Nucleus accumbens (tissue), 56 donors: ENCODE results near the gene PDGFC.
A peak's percentile ranks its signal among the peaks of the same experiment; 100 is the strongest.

Experiments
- DNase-seq, 56 donors: peaks; one replicate each; lab custom pipeline; 2025; lab: John Stamatoyannopoulos, UW

PDGFC gene

DNA sequence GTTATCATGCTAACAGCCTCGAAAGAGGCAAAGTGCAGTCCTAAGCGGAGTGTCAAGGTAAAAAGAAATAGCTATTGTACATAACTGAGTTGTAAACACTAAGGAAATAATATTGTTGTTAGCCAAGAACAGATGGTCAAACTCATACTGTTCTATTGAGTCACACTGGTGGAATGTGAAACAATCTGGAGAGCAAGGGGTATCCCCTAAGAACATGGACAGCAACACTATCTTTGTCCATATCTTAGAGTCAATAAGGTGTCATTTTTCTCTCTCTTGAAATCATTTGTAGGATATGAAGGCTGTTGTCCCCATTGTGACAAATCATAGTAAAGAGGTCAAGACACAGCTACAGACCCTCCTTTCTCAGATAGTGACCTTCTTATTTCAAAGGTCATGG, 4.5 kb upstream of the PDGFC start:
- DNase-seq, result no peak

DNA sequence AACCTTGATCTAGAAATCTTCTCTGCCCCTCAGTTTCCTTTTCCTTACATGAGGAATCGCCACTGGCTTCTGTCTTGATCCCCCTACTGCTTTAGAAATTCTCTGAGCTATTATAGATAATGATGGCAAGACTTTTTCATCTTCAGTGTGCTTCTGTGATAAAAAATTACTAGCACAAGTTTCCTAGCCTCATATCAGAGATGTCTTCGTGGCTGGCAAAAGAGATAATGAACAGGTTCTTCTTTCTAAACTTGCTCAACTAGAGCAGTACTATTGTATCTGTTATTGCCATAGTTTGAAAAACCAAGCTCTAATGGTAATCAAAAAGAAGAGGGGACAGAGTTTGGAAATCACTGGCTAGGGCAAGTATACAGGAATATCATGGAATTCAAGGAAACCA, 4.1 kb upstream of the PDGFC start:
- DNase-seq, result no peak

DNA sequence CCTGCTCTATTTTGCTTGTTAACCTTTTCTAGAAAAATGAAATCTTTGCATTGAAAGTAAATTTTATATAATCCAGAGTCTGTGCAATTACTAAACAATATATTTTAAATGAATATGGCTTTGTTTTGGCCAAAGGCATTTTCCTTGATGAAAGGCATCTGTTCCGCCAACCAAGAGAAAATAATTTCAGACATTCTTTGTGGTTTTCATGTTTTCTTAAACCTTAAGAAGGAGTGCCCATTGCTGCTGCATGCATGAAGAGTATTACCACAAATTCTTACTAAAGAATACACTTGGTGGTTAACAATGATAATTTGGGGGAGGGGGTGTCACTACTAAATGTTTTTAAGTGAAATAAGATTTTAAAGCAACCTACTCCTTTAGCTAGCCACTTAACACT, 2.7 kb upstream of the PDGFC start:
- no peak for DNase-seq

DNA sequence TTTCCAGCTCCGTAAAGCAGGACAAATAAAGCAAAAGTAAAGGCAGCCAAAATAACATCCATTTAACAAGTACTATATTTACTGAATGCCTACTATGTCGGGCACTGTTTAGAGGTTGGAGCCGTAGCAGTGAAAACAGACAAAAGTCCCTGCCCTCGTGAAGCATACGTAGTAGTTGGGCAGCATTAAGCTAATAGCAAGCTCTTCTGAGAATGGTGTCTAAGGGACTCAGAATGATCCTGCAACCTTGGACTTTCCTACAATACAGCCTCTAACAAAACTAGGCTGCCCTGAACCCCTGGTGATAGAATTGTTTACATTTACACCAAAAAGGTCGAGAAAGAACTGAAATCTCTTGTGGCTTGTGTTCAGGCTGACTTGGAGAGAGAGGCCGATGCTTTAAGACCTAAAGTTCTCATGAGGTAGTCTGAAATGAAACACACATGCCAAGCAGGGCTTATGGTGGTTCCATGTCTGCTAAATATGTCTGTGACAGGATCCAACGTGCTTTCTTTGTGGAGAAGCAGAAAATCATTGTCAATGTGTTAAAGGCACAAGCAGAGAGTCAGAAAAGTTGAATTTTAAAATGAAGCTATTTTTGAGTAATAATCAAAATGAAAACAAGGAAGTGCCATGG, 898 bp upstream of the PDGFC start:
- DNase-seq, result no peak

DNA sequence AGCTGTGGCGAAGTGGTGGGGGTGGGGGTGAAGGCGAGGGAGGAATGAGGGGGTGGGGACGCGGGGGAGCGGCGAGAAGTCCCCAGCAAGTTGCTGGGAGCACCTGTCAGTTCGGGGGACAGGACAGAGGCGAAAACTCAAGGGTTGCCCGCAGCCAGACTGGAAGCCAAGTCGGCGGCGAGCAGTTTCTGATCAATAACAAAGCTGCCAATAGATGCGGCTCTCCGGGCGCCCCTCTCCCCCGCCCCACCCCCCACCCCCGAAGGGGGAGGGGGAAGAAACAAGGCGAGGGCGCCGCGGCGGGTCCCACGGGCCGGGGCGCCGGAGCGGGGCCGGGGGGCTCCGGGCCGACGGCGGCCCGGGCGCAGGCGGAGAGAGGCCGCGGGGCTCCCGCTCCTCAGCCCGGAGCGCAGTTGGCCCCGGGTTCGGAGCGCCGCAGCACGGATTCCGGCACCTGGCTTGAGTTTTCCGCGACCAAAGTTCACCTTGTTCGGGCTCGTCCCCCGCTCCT, 379 bp downstream of the PDGFC start:
- peak in 26 of 56 donors; percentile 13 to 75 (median 50) for DNase-seq

DNA sequence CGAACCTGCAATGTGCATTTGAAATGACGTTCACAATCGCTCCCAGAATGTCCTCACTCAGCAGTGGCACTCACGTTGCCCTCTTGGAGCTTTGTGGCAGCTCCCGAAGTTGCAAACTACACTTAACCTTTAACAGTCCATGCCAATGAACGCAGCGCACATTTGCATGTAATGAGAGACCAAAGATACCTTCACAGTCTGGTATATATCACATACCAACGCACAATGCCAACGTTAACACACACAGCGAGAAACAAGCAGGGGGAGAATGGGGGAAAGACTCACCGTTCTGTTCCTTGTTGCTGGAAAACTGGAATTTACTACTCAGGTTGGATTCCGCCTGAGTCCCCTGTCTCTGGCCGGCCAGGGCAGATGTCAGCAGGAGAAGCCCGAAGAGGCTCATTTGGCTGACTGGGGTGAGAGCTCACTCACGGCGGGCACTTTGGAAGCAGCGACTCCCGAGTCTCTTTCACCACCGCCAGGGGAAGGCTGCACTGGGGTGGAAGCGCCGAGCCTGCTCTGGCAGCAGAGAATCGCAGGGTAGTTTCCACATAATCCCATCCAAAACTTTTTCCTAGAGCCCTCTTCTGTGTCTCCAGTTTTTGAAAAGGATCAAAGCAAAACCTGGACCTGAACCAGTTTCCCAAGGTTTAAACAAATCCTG, 966 bp downstream of the PDGFC start:
- DNase-seq, result peak in 53 of 56 donors; percentile 4 to 78 (median 43)

DNA sequence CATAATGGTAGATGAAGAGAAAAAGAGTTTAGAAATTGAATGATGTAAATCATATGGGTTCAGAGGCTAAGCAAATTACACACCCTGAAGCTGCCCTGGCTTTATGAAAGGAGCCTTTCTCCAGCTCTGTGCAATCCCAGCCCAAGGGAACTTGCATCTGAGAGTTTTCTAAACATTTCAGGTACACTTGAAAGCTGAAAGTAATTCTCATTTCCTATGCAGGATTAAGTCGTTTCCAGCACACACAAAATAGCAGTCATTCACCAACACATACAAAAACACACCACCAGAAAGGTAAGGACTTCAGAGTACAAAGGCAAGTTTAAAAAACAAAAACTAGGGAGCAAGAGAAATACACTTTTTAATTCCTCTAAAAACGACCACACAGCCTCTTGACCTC, 1.7 kb downstream of the PDGFC start:
- peak in 1 of 56 donors; percentile 8 for DNase-seq

DNA sequence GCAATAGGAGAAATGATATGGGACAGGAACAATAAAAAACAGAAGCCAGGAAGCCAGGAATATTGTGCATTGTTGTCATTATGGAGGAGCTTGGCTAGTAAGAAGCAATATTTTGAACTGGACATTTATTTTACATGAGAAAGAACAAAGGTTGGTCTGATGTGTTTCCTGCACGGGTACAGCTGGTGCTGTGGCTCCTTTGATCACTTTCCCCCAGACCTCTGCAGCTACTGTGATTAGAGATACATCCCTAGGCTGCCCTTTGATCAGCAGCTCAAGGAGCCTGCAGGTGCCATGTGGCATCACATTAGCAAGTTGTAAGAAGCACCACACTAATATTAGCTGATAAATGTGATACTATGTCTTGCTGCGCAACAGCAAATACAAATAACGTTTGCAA, 2.5 kb downstream of the PDGFC start:
- DNase-seq, result no peak

DNA sequence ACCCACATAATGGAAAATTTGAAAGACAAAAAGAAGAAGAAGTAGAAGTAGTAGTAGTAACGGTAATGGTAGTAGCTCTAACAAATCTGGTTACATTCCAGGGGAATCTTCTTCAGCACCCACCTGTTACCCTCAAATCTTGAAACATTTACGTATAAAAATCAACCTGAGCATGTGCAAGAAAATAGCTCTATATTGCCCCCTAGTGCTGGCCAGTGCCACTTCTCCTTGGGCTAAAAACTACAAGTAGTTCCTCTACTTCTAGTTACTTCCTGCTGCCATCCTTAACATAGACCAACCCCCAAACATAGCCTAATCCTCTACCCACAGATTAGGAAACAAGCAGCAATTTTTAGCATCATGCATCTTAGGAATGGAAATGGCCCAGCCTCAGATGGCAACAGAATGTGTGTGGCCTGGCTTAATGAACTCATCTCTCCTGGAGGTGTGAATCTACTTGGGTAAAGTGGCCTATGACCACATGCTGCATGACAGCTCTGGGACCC, 3.1 kb downstream of the PDGFC start:
- DNase-seq, result peak in 43 of 56 donors; percentile 1 to 76 (median 30)

DNA sequence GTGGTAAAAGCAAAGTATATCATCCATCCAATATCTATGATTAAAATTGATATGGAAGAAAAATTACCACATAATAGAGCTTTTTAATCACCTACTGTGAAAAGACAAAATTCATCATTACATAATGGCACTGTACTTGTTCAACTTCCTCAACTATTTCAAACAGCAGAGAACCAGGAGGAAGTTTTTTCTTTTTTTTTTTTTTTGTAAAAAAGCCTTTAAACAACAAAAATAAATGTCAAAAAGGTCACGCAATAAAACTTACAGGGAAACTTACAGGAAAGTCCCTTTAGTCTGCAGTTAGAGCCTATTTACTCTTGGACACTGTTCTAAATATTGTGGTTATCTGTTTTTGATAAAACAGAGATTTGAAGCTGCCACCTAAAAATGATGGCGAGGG, 4.8 kb downstream of the PDGFC start:
- no peak for DNase-seq

DNA sequence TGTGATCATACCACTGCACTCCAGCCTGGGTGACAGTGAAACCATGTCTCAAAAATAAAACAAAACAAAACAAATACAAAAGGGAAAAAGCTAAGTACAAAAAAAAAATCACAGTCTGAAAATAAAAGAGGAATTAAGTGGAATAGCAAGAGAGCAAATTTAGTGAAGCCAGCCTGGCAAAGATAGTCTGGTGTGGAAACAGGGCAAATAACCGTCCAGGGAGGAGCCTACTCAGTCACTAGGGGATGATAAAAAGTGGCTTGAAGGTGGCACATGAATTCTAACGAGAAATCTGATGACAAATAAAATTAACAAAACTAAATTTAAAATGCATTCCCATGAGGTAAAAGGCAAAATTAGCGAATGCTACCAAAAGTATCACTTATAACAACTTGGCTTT, 8.2 kb downstream of the PDGFC start:
- no peak for DNase-seq

DNA sequence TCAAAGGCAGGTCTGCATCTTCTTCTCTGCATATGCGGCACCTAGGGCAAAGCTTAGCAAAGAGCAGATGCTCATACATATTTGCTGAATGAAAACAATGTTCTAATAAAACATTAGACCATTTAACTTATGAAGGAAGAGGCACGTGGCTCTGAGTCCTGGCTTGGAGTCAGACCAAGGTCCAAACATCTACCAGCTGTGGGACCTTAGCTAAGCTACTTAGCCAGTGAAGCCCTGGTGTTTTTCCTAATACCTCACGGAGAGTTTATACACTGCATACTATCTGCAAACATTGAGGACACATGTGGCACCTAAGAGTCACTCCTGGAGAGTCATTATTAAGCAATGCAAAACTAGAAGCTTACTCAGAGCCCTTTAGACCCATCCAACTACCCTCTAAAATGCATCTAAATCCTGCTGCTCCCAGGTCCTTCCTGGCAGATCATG, 9.0 kb downstream of the PDGFC start:
- DNase-seq, result no peak

DNA sequence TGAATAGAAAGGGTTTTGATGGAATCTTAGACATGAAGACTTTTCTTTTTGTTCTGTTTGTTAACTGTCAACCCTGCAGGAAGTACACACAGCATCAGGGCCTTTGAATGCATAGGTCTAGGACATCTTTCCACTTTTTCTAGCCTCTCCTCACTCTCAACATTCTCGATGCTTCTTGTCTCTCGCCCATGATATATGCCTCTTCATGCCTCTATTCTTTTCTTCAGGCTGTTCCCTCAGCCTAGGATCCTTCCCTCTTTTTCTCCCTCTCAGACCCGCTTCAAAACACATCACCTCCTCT, 9.6 kb downstream of the PDGFC start:
- DNase-seq, result no peak

DNA sequence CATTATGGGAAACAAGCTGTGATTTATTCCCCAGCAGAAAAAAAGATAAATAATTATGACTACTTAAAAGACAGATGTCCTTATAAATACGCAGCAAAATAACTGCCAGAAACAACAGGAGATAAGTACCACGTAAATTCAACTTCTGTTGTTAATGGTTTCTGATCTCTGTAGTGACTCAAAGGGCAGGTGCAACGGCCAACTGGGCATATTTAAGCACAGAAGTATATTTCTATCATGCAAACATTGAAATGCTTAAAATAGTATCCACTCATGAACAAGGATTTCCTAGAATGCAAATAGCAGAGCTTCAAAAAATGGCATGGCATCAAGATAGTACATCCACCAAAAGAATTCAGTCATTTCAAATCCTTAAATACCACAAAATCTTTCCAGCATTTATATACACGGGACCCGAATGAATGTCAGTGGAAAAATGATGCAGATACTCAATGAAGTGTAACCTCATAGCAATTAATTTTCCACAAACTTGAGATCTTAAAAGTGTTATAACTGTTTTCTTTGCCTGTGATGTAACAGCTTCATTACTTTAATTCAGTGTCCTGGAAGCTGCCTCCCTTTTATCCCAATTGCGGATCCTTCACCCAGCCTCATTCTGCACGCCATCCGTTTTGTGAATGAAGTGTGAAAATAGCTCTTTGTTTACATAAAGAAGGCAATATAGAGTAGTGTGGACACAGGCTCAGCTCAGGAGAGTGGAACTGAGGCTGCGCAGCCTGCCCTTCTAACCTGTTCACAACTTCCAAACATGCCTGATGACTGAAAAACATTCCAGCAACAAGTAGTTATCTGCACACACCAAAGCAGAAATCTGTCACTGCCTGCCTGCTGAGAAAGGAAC, 10.2 kb downstream of the PDGFC start:
- DNase-seq, result no peak

DNA sequence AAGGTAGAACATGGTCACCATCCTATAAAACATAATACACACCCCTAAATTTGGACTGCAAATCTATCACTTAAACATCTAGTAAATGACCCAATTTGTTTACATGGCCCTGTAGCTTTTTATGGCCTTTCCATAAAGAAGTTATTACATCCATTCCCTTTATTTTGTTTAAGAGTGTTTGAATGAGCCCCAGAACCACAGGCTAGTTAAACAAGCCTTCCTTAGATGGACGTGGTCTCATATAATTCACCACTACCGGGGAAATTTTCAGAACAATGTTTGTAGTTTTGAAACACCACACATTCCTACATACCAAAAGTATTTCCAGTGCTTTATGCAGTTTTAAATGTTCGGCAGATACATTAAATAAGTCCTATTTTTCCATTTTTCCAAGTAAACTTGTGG, 12.3 kb downstream of the PDGFC start:
- no peak for DNase-seq

DNA sequence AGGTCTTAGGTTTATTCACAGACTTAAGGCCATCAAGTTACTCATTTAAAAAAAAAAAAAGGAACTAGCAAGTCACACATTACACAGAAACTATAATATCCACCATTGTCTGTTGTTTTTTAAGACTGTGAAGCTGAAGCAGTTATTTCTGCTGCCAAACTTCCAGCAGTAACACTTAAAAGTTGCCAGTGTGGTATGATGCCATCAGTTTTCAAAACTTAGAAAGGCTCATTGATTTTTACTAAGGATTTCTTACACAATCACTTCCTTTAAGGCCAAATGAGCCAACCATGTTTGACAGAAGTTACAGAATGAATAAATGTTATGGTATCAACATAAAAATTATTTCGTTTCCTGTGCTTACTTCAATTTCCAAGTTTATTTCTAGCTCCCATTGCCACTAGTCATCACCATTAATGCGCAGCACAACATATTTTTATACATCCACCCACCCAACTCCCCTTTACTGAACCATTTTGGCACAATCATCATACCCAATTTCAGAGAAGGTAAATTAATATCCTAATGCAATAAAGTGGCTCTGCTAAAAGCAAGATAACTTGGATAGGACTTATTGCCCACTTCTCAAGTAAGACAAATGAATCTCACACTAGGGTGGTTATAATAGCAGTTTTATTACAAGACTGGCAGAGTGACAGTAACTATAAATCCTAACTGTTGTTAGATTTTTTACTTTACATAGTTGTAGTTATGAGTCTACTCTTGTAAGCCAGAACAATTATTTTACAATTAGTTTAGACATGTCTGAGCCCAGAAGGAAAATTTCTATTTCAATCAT, 13.1 kb downstream of the PDGFC start:
- no peak for DNase-seq

DNA sequence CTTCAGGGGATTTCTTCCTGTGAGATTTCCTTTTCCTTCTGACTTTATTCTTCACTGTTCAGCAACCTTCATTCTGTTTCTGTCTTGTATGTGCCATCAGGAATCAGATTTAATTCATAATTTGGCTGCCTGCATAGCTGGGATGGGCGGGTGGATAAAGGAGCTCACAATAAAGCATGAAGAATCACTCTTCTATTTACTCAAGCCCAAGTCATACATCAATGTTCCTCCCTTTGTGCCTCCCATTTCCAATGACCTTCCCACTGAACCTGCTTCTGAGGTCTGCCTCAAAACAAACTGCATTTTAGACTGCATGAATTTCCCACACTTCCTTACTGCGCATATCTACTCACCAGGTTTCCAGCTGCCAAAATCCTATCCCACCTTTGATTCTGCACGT, 14.0 kb downstream of the PDGFC start:
- DNase-seq, result no peak

DNA sequence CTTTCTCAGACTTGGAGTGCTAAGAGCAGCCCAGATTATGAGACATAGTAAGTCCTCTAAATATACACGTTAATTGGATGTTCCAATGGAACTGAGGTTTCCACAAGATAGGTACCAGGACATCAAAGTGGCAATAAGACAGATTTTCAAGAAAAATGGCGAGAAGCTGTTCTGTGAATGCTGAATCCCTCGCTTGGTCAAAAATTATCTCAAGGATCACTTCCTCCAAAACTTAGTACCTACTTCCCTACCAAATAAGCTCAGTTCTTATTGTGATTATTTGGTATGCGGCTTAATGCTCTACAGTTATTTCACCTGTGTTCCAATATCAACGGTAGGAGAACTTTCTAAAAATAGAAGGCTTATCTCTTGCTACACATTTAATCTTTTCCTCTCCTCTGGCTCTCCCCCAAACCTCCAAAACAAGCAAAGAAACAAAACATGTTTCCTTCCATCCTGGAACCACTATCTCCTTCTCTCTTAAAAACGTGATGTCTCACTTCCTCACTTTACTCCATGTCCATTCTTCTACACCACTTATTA, 14.7 kb downstream of the PDGFC start:
- no peak for DNase-seq

DNA sequence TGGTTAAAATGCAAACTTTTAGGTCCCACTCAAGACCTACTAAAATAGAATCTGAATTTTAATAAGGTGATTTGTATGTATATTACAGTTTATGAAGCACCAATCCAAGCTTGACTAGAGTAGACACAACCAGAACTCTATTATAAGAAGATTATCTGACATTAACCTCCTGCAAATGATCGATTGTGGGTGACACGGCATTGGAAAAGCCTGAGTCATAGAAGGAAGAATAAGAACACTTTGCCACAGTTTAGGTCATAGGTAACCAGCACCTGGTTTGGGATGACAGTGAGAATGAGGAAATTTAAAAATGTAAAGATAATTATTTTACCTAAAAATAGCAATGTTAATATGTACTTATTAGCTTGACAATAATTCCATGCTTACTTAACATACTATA, 15.2 kb downstream of the PDGFC start:
- DNase-seq, result no peak

DNA sequence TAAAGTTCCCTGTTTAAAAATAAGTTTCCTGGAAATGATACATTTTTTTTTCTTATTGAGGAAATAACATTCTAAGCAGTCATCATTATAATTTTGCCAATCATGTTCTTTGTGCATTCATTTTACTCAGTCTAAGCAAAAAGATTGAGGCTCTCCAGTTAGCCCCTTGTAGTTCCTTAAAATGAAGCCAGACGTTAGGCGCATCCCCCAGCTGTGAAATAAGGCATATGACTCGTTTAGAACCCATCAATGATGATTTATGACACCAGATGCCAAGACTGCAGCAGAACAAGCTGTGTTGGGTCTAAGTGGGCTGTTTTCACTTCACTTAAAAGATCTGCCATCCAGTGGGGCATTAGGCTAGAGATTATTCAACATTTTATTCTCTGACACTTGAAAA, 17.0 kb downstream of the PDGFC start:
- DNase-seq, result no peak
